GM13977 (cell line): Measurements from ENCODE around the gene EVI5L.

Source experiments
- DNase-seq: peaks from one replicate; pipeline ENCODE4 v3.0.0; 2012; ENCODE audit warnings: low spot score
- CTCF ChIP-seq: IDR thresholded peaks from 2 replicates; pipeline ENCODE4 v1.5.1; 2012; ENCODE audit warnings: mild to moderate bottlenecking, control low read depth; ENCODE audit not compliant: insufficient read depth; ENCODE audit errors: extremely low read depth, missing control alignments
- in situ Hi-C: fragments of 300-500 bp; cut with MboI; formaldehyde crosslinking; loops from one replicate; pipeline ENCODE4 v1.12.0; 2022; ENCODE audit warnings: low sequenced_read_pairs, low pct_unique_long_range_greater_than_20kb, mixed read lengths, inconsistent platforms; ENCODE audit not compliant: unreplicated experiment

Gene EVI5L

DNA sequence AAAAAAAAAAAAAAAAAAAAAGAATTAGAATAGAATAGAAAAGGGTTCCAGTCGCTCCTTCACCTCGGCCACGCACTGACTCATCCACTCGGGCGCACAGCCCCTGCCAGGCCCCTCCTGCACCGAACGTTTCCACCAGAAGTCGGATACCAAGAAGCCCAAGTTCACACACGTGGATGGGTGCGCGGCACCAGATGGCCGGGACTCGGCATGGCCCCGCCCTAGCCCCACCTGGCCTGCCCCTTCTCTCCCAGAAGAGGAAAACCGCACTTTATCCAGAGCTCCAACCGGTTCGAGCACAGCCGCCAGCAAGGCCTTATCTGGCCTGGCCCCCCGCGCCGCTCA, 38.3 kb downstream of the EVI5L start:
- in situ Hi-C loops: no loop called here
- DNase-seq: no peak
- no peak for TF ChIP-seq CTCF

- in situ Hi-C loops: no loop called here
- DNase-seq: peak; percentile 97
- peak; percentile 96 for TF ChIP-seq CTCF
These were observed 38.8 kb downstream of the EVI5L start for GRCh38 chr19:7868671-7869452.

DNA sequence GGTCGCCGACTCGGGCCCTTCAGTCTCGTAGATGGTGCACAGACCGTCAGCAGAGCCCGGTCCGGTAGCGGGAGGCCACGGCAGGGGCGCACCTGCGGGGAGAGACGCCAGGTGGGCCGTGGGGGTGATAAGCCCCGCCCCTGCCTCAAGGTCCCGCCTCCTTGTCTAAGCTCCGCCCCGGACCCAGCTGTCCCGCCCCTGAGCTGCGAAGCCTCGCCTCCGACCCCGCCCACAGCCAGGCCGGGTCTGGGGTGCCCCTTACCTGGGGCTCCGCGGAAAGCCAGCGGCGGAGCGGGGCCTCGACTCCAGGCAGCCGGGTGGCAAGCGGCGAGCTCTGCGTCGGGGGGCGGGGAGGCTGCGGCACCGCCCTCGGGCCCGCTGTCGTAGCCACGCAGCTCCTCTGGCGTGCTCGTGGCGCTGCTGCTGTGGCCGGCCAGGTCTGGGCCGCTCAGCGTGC, 39.5 kb downstream of the EVI5L start:
- TF ChIP-seq CTCF: no peak
- in situ Hi-C loops: no loop called here
- DNase-seq: peak; percentile 93

DNA sequence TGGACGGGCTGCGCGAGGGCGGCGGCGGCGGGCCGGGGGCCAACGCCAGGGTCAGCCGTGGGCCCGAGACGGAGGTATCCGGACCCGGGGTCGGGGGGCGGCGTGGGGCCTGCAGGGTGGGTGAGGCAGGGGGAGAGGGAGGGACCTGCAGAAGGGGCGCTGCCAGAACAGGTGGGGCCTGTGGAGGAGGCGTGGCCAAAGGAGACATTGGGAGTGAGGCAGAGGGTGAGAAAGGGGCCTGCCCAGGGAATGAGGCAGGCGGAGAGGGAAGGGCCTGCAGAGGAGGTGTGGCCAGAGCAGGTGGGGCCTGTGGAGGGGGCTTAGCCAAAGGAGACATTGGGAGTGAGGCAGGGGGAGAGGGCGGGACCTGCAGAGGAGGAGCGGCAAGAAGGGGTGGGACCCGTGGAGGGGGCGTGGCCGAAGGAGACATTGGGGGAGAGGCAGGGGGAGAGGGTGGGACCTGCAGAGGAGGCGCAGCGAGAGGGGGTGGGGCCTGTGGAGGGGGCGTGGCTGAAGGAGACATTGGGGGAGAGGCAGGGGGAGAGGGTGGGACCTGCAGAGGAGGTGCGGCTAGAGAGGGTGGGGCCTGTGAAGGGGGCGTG, 40.0 kb downstream of the EVI5L start:
- in situ Hi-C loops: no loop called here
- DNase-seq: peak; percentile 76
- no peak for TF ChIP-seq CTCF

- in situ Hi-C loops: no loop called here
- TF ChIP-seq CTCF: no peak
- DNase-seq: peak; percentile 85
These were observed 40.8 kb downstream of the EVI5L start for GRCh38 chr19:7870571-7871436.

DNA sequence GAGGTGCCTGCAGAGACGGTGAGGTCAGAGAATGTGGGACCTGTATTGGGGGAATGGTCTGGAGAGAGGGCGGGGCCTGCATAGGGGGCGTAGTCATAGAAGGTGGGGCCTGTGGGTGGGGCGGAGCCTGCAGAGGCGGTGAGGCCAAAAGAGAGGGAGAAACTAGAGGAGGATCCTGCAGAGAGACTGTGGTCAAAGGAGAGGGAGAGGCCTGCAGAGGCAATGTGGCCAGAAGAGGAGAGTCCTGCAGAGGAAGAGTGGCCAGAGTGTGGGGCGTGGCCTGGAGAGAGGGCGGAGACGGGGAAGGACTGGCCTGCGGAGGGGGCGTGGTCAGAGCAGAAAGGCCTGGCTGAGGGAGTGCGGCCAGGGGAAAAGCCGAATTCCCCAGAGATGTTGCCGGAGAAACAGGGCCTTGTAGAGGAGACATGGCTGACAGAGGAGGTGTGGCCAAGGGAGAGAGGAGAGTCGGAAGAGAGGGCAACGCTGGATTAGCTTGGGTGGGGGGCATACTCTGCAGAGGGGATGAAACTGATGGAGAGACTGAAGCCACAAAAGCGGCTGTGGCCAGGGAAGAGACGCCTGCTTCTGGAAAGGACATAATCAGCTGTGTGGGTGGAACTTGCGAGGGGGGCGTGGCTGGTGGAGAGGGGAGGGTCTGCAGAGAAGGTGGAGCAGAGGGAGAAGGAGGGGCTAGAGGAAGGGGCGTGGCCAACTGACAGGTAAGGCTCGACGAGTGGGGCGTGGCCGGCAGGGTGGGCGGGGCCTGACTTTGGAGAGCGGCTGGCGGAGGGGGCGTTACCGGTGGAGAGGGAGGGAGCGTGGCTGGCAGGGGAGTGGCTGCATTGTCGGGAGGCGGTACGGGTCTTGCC, 41.7 kb downstream of the EVI5L start:
- peak; percentile 85 for DNase-seq
- in situ Hi-C loops: no loop called here
- no peak for TF ChIP-seq CTCF
